ENCODE measurements around the gene NSUN6. TPM values are rescaled to one million over a fixed set of nuclear protein-coding genes. Genes with fewer than 3 reads are reported as not detected.

The NSUN6 gene
- 10 to 100 TPM; 11.8 to 16.1 TPM for total RNA-seq

- ChIA-PET CTCF (no interaction called here), POLR2A (interaction anchor here (1.2 kb wide), 1 partner anchor 8 kb away, joined by 4 read pairs; the partner anchor contains the start of gene ARL5B)
Measured at GRCh38 chr10:18651324-18652007, at the start of gene NSUN6. NSUN6 (minus strand) TSS chr10:18651587; CDS start chr10:18651203, 384 bp downstream.

GRCh38 chr10:18699849-18700840 is 48.8 kb upstream of the NSUN6 start:
- ChIA-PET CTCF (interaction anchor here (0.6 kb wide), 1 partner anchor 86 kb away, joined by 3 read pairs; no protein-coding TSS in a partner anchor), POLR2A (no interaction called here)

GRCh38 chr10:18690541-18690940 is 39.2 kb upstream of the NSUN6 start:
- ChIA-PET POLR2A (no interaction called here), CTCF (no interaction called here)

- POLR2A ChIA-PET: no interaction called here
- CTCF ChIA-PET: interaction anchor here (0.5 kb wide), 1 partner anchor 145 kb away, joined by 3 read pairs; no protein-coding TSS in a partner anchor
Measured at GRCh38 chr10:18689498-18689897, 38.1 kb upstream of the NSUN6 start.

GRCh38 chr10:18687706-18688105 is 36.3 kb upstream of the NSUN6 start:
- CTCF ChIA-PET: no interaction called here
- POLR2A ChIA-PET: no interaction called here

GRCh38 chr10:18687195-18687594 is 35.8 kb upstream of the NSUN6 start:
- ChIA-PET POLR2A (no interaction called here), CTCF (no interaction called here)

- CTCF ChIA-PET: no interaction called here
- POLR2A ChIA-PET: no interaction called here
Measured at GRCh38 chr10:18685555-18685954, 34.2 kb upstream of the NSUN6 start.

- CTCF ChIA-PET: interaction anchor here (0.9 kb wide), 1 partner anchor 102 kb away, joined by 3 read pairs; no protein-coding TSS in a partner anchor
- POLR2A ChIA-PET: no interaction called here
Measured at GRCh38 chr10:18684953-18685352, 33.6 kb upstream of the NSUN6 start.

- POLR2A ChIA-PET: no interaction called here
Measured at GRCh38 chr10:18684416-18684815, 33.0 kb upstream of the NSUN6 start.

GRCh38 chr10:18683427-18683826 is 32.0 kb upstream of the NSUN6 start:
- ChIA-PET POLR2A (no interaction called here), CTCF (no interaction called here)

More at GRCh38 chr10:18684416-18684815, 33.0 kb upstream of the NSUN6 start:
- CTCF ChIA-PET: interaction anchor here (0.9 kb wide), 1 partner anchor 102 kb away, joined by 3 read pairs; no protein-coding TSS in a partner anchor

- CTCF ChIA-PET: no interaction called here
- POLR2A ChIA-PET: interaction anchor here (0.5 kb wide), 1 partner anchor 23 kb away, joined by 4 read pairs; no protein-coding TSS in a partner anchor
Measured at GRCh38 chr10:18681971-18682411, 30.6 kb upstream of the NSUN6 start.

GRCh38 chr10:18681366-18681765 is 30.0 kb upstream of the NSUN6 start:
- CTCF ChIA-PET: no interaction called here

GRCh38 chr10:18680754-18681153 is 29.4 kb upstream of the NSUN6 start:
- ChIA-PET CTCF (interaction anchor here (1.0 kb wide), 1 partner anchor 25 kb away, joined by 3 read pairs; no protein-coding TSS in a partner anchor), POLR2A (no interaction called here)

More at GRCh38 chr10:18681366-18681765, 30.0 kb upstream of the NSUN6 start:
- POLR2A ChIA-PET: no interaction called here

- CTCF ChIA-PET: no interaction called here
- POLR2A ChIA-PET: no interaction called here
Measured at GRCh38 chr10:18675086-18675801, 23.9 kb upstream of the NSUN6 start.

- ChIA-PET CTCF (no interaction called here), POLR2A (no interaction called here)
Measured at GRCh38 chr10:18668026-18668425, 16.6 kb upstream of the NSUN6 start.

- ChIA-PET POLR2A (no interaction called here), CTCF (no interaction called here)
Measured at GRCh38 chr10:18666810-18667209, 15.4 kb upstream of the NSUN6 start.

- ChIA-PET POLR2A (no interaction called here), CTCF (no interaction called here)
Measured at GRCh38 chr10:18665815-18666558, 14.6 kb upstream of the NSUN6 start.

- POLR2A ChIA-PET: no interaction called here
- CTCF ChIA-PET: no interaction called here
Measured at GRCh38 chr10:18664841-18665478, 13.6 kb upstream of the NSUN6 start.
